NCI-H2196 treated with DMSO at 0.1 percent for 48 hours (cell line): ENCODE data around the gene GIPC3.
"Not testable (repeated sequence)": the region's sequence is repeated elsewhere in the genome, so short reads cannot be mapped to it uniquely, and the experiment has no call there.

Source experiments
- DNase-seq: peaks from one replicate; lab custom pipeline; 2025; ENCODE audit not compliant: unreplicated experiment; lab: John Stamatoyannopoulos, UW

The GIPC3 gene

DNA sequence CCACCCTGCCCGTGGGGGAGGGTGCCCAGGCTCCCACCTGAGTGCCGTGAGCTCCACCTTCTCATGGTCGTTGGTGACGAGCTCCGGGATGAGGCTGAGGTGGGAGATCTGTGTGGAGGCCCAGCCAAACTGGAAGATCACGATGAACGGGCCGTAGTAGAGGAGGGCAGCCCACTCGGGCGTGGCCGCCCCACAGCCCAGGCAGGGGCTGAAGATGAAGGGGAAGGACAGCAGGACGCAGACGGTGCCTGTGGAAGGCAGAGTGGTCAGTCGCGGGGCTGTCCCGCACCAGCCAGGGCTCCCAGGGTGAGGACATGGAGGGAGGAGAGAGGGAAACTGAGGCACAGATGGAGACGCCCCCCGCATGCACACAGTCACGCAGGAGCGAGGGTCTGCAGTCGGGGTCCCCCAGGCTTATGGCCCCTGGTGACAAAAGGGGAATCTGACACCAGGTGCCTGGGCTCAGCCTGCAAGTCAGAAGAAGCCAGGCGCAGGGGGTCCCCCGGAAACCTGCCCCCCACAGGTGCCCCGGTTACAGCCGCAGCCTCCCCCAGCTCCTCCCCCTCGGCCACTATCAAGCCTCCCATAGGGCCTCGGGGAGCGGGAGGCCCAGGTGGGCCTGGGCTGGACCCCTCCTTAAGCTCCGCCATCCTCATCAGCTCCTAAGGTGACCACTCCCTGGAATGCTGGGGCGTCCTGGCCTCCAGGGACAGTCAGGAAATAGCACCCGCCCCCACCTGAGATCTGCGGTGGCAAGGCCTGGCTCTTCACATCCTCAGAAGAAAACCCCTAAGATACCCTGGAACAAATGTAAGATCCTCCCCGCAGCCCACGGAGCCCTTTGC is 34.1 kb upstream of the GIPC3 start:
- no peak for DNase-seq

DNA sequence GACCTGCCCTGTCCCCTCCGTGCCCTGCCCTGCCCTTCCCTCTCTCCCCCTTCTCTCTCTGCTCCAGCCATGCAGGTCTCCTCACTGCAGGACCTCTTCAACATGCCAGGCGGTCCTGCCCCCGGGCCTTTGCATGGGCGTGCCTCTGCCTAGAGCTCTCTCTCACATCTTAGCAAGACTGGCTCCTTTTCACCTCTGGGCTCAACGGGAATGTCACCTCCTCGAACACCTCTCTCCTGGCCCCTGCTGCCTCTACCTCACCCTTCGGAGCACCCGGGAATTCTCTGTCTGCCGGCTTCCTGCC is 33.5 kb upstream of the GIPC3 start:
- DNase-seq, result no peak

DNA sequence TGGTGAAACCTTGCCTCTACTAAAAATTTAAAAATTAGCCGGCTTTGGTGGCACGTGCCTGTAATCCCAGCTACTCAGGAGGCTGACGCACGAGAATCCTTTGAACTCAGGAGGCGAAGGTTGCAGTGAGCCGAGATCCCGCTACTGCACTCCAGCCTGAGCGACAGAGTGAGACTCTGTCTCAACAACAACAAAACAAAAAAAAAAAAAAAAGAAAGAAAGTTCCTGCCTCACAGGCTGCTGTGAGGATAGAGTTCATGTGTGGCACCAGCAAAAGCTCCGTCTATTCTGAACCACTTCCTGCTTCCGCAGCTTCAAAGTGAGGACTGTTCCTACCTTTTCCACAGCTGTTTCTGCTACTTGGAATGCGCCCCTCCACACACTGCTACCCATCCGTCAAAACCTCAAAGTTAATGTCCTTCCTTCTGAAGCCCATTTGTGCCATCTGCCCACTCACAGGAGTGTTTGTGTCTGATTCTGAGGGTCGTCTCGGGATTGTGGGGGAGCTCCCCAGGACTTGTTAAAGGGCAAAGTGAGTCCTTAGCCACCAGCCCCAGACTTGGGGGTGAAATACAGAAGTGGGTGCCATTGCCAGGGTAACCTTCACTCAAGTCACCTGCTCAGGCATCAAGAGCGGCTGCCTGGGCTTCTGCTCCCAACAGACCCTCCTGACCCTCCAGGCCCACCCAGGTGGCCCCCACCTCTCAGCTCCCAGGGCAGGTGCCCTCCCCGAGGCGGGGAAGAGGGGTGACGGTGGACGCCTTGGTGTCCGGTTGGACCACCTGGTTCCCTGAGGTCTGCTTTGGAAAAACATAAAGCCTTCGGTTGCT is 30.8 kb upstream of the GIPC3 start:
- no peak for DNase-seq

DNA sequence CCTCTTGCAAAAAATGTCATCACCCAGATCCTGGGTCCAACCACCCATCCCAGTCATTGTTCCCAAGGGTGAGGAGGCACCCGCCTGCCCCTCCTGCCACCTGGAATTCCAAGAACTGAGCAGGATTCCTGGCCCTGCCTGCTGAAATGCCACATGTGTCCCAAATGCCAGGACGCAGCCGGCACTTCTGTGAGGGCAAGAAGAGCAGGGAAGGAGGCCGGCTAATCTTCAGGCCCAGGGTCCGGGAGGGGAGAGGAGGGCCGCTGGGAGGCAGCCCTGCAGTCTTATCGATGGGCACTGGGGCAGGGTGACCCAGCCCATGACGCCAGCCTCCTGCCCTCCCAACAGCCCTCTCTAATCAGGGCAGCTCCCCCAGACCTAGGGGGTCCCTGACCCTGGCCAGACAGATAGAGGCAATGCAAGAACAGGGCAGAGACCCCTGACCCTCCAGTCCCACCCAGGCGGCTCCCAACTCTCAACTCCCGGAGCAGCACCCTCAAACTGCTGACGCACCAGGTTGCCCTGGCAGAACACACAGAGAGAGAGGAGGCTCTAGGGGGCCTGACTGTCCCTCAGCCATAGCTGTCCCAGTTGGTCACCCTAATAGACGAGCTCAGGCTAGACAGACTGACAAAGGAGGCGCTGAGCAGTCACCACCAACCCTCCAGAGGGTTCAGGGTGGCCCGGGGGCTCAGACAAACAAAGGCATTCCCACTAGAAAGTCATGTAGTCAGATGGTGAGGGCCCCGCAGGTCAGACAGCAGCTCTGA is 29.4 kb upstream of the GIPC3 start:
- DNase-seq, result no peak

DNA sequence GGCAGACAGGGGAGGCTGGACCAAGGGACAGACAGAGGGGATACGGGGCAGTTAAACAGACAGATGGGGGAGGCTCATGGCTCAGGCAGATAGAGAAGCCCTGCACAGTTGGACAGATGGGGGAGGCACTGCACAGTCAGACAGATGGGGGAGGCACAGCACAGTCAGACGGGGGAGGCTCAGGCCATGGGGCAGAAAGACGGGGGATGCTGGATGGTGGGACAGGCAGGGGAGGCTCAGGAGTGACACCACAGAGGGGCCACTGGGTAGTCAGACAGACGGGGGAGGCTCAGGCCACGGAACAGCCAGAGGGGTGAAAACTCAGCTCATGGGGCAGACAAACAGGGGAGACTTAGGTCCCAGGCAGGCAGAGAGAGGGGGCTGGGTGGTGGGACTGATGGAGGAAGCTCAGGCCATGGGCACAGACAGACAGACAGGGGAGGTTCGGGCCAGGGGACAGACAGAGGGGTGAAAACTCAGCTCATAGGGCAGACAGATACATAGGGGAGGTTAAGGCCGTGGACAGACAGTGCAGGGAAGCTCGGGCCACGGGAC is 28.8 kb upstream of the GIPC3 start:
- no peak for DNase-seq

DNA sequence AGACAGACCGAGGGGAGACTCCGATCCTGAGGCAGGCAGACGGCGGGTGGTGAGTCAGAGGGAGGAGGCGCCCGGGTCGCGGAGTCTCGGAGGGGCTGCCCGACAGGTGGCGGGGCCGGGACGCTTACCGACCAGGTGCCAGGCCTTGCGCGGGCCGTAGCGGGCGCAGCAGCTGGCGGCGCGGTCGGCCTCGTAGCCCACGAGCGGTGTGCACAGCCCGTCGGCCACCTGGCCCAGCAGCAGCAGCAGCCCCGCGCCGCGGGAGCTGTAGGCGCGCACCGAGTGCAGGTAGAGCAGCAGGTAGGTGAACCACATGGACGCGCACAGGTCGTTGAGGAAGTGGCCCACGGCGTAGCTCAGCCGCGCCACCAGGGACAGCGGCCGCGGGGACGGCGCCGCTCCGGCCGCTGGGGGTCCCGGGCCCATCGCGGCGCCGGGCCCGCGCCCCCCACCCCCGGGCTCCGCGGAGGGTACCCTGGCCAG is 28.3 kb upstream of the GIPC3 start:
- no peak for DNase-seq

DNA sequence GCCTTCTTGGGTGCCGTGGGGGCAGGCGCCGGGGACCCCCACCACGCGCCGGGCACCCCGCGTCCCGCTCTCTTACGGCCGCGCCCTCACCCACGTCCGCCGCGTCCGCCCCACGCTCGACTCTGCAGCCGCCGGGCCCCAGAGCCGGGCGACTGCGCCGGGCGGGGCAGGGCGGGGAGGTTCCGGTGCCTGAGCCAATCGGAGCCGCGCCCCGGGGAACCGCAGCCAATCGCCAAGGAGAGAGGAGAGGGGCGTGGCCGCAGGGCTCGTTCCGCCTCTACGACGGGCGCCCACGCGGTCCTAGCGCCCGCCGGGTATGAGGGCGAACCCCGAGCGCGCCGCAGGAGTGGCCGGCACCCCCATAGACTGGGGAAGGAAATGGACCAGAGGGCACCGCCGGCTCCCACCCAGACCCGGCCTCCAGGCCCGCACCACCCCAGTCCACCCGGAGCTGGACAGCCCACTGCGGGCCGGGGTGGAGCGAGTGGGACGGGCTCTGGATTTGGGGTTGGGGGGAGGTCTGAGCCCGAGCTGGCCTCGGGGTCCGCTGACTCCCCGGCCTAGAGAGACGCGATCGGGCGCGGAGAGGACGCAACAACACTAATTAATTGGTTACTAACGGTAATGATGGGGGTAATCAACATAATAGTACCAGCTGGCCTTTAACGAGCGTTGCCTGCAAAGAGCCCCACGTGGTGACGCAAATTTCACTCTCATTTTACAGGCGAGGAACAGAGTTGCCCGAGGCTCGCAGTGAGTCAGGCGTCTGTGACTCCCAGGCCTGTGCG is 27.6 kb upstream of the GIPC3 start, which contains the start of gene MFSD12:
Gene MFSD12 (minus strand): TSS at position 126 of the 788 bp plus-strand sequence. CDS start 183 bp downstream, outside the sequence.
- peak; percentile 93 for DNase-seq

DNA sequence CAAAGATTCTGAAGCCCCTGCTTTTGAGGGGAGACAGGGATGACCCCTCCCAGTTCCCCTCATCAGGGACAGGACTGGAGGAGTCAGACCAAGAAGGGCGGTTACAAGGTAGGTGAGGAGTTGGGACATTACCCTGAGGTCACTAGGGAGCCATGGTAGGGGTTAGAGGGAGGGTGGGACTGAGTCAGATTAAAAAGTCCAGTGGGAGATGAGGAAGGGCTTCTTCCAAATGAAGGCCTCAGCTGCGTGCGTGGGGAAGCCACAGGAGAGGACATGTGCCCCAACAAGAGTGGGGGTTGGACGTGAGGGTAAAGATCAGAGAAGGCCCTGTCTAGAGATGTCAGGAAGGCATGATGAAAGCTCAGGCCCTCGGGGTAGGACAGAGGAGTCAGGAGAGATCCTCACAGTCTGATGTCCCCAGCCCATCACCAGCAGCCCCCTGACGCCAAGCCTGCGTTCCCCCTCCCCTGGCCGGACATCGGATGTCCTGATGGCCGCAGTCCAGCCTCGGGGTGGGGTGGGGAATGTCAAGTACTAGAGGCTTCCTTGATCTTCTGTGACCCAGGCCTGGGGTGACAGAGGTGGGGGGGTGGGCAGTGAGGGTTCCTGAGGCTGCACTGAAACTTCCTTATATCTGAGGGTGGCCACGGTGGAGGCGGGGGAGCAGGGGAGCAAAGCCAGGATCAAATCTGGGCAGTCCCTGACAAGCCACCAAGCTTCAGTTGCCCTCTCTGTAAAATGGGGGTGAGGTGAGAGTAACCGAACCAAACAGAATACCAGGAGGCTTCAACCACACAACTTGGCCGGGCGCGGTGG is 21.4 kb upstream of the GIPC3 start:
- DNase-seq, result no peak

DNA sequence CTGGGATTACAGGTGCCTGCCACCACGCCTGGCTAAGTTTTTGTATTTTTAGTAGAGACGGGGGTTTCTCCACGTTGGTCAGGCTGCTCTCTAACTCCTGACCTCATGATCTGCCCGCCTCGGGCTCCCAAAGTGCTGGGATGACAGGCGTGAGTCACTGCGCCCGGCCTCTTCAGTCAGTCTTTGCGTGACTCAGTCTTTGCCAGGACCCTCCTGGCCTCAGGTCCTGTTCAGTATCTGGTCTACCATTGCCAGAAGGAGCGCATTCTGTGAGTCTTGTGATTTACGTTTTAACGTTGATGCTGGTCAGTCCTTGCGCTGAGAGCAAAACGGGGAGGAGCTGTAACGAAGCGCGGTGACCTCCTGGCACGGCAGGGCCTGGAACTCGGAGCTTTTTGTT is 20.1 kb upstream of the GIPC3 start:
- DNase-seq, result no peak

DNA sequence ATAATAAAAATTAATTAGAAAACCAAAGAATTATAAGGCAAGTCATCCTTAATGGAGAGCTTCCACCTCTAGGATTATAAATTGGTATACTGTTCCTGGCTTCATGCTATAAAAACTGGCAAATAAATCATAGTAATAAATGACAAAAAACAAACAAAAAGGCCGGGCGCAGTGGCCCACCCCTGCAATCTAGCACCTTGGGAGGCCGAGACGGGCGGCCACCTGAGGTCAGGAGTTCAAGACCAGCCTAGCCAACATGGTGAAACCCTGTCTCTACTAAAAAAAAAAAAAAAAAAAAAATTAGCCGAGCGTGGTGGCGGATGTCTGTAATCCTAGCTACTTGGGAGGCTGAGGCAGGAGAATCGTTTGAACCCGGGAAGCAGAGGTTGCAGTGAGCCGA is 15.2 kb upstream of the GIPC3 start:
- not testable (repeated sequence) for DNase-seq

DNA sequence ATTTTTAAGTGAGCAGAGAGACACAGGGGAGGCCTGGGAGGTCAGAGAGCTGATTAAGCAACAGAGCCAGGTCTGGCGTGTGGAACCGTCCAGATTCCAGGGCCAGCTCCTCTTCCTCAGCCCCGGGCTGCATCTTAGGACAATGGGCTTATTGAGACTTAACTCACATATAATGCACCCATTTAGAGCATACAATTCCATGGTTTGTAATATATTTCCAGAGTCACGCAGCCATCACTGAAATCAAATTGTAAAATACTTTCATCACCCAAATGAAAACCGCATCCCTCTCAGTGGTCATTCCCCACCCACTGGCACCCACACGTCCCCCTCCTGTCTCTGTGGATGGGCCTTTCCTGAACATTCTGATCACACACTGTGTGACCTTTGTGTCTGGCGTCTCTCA is 14.7 kb upstream of the GIPC3 start:
- DNase-seq, result no peak

DNA sequence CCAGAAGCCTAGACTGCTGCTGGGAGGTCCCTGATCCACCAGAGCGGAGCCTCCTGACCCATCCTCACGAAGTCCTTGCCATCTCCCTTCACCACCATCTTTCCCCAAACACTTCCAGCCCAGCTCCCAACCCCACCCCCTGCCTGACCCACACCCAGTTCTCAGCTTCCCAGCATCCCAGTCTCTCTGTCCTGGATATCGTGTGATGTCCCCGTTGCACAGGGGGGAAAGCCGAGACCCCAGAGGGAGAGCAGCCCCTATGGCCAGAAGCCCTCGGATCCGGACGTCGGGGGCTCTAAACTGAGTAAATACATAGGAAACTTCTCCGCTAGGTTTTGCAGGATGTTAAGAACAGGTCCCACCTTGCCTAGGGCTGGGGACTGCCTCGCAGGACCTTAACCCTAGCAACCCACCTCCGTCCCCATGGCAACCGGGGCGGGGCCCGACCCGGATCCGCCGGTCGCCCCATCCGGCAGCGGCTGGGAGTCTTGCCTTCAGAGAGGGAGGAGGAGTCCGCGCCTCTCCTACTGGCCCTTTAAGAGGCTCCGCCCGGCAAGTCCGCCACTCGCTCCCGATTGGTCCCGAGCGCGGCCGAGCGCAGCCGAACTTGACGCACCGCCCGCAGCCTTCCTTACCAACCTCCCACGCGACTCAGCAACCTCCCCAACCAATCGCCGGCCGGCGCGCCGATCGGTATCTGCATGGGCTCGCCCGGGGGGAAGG is 13.0 kb upstream of the GIPC3 start:
- peak; percentile 98 for DNase-seq

DNA sequence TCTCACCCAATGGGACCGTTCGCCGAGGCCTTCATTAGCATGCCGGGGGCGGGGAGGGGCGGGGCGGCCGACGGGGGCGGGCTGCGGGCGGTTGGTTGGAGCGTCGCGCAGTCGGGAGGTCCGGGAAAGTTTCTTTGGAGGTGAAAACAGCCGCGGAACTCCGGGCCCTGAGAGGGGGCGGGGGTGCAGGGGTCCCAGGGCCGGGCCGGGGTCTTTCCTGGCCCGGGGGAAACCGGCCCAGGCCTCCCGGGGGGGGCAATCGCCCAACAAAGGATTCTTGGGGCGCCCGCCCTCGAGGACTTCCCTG is 12.5 kb upstream of the GIPC3 start, which contains the start of gene HMG20B:
Gene HMG20B (plus strand): TSS at position 90 of the 307 bp plus-strand sequence. CDS start 366 bp downstream, outside the sequence.
- no peak for DNase-seq

DNA sequence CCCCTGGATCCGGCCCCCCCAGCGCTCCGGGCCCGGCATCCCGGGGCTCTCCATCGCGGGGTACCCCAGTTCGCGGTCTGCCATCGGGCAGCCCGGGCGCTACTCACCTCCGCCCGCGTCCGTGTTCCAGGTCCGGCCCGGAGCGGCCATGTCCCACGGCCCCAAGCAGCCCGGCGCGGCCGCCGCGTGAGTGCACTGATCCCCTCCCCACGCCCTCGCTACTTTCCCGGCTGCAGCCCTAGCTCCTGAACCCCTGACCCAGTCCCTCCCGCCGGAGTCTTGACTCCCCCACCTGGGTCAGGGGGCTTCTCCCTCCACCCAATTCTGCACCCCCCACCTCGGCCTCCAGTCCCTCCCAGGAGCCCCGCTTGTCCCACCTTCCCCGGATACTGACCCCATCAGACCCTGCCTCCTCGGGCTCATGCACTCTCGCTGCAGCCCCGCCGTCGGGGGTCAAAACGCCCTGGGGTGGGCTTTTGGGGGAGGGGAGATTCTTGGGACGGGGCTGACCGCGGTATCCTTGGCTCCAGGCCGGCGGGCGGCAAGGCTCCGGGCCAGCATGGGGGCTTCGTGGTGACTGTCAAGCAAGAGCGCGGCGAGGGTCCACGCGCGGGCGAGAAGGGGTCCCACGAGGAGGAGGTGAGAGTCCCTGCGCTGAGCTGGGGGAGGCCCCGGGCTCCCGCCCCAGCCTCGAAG is 12.0 kb upstream of the GIPC3 start:
- DNase-seq, result no peak

DNA sequence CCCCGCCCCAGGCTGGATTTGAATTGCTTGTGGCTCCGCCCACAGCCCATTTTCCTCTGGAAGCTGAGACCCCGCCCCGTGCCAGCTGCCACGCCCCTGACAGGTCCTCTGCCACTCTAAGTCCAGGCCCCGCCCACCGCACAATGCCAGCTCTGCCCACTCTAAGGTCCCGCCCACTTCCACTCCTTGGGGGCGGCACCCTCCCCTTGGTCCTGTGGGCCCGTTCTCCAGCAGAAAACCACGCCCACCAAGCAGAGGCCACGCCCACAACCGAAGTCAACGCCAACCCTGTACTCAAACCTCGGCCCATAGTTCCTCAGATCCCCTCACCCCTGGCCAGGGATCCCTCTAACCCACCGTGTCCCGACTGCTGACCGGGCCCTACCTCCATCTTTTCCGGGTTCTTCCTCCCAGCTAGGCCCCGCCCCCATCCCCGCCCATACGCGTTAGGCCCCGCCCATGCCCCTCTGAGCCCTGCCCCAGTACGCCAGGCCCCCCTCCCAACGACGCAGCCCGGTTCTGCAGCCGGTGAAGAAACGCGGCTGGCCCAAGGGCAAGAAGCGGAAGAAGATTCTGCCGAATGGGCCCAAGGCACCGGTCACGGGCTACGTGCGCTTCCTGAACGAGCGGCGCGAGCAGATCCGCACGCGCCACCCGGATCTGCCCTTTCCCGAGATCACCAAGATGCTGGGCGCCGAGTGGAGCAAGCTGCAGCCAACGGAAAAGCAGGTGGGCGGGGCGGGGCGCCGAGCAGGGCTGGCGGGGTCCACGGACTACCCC is 11.2 kb upstream of the GIPC3 start:
- peak; percentile 86 for DNase-seq

DNA sequence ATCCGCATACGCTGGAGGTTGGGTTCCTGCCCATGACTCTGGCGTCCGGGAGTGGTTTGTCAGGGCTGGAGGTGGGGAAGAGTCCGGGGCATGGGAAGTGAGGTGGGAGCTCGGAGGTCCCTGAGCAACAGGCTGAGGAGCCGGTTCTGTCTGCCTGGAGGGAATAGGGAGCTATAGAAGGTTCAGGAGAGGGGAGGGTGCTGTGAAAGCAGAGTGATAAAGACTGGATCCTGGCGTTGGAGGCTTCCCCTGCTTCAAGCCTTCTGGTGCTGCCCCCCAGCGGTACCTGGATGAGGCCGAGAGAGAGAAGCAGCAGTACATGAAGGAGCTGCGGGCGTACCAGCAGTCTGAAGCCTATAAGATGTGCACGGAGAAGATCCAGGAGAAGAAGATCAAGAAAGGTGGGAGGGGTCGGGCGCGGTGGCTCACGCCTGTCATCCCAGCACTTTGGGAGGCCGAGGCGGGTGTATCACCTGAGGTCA is 10.0 kb upstream of the GIPC3 start:
- no peak for DNase-seq

DNA sequence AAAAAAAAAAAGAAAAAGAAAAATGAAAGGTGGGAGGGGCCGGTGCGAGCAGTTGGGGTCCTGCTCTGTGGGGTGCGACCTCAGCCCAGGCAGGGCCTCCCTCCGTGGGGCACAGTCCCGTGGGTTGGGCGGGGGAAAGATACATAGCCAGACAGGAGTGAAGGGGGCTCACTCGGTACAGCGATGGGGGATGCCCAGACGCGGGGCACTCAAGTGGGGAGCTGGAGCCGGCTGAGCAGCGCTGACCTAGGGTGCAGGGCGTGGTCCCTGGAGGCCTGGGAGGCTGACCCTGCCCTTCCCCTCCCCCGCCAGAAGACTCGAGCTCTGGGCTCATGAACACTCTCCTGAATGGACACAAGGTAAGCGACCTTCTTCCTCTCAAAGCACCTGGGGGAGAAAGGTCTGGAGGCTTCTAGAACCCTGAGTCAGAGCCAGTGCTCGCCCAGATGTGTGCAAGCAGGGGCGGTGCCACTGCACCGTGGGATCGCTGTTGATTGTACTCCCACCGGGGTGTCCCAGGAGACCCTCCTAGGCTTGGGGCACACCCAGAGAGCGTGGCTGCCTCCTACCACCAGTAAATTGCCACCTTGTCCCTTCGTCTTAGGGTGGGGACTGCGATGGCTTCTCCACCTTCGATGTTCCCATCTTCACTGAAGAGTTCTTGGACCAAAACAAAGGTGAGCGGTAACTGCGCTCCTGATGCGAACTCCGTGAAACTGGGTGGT is 9.2 kb upstream of the GIPC3 start:
- no peak for DNase-seq
